HG02870 (cell line): ENCODE data around the gene PCYT2.

Experiments
- ATAC-seq: cut with Tn5 transposase; IDR thresholded peaks from one replicate; pipeline ENCODE4 v1.9.1; 2021; ENCODE audit warnings: mild to moderate bottlenecking, moderate library complexity; ENCODE audit not compliant: unreplicated experiment

Gene PCYT2

DNA sequence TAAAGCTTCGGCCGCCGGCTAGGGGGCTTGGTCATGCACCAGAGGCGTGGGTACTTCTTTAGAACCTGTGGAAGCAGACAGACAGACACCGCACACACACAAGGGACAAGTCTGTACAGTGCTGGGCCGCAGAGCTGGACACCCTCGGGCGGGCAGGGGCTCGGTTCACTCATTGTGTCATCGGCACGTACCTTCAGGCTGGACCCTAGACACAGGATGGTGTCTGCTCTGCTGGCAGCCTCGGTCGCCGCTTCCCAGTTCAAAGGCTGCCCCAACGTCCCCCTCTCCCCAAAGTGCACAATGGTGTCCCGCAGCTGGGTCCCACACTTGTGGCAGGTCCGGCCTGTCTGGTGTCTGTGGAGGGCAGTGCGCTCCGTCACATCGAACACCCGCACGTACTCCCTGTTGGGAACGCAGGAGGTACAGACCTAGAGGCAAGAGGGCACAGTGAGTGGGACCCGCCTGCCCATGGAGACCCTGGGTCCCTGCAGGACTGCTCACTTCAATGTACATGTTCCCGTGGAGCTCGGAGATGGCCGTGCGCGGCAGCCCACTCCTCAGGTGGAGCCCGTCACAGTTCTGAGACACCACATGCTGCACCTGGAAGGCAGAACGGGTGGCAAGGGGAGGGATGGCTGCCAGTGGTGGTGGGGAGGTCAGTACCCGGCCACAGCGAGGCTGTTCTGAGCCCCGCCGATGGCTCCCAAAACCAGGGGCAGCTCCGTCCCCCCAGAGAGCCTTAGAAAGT is 3.1 kb upstream of the PCYT2 start:
- ATAC-seq, result no peak

DNA sequence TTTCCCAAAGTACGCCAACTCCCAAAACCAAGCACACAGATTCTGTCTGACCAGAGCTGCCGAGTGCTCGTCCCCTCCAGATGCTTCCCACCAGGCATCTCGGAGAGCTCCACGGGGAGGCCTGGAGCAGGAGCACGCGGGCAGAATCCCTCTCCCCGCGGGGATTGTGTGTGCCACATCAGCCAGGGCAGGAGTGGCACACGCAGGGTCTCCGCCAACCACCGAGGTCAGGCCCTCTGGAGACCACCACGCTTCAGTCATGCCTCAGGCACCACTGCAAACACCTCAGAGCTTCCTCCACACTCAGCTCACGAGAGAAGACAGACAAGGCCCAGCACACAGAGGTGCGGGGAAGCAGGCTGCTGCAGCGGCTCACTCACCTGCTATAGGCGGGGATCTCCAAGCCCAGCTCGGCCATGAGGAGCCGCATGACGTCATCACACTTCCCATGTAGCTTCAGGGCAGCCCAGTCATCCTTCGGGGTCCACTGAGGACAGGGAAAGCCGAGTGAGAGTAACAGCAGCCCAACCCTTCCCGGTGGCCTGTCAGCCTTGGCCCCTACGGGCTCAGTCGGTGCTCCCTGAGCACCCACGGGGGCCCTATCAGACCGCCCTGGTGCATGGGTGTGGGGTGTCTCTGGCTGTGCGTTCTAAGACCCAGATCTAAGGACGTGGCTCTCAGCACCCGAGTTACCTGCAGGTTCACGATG is 2.3 kb upstream of the PCYT2 start:
- ATAC-seq, result no peak

DNA sequence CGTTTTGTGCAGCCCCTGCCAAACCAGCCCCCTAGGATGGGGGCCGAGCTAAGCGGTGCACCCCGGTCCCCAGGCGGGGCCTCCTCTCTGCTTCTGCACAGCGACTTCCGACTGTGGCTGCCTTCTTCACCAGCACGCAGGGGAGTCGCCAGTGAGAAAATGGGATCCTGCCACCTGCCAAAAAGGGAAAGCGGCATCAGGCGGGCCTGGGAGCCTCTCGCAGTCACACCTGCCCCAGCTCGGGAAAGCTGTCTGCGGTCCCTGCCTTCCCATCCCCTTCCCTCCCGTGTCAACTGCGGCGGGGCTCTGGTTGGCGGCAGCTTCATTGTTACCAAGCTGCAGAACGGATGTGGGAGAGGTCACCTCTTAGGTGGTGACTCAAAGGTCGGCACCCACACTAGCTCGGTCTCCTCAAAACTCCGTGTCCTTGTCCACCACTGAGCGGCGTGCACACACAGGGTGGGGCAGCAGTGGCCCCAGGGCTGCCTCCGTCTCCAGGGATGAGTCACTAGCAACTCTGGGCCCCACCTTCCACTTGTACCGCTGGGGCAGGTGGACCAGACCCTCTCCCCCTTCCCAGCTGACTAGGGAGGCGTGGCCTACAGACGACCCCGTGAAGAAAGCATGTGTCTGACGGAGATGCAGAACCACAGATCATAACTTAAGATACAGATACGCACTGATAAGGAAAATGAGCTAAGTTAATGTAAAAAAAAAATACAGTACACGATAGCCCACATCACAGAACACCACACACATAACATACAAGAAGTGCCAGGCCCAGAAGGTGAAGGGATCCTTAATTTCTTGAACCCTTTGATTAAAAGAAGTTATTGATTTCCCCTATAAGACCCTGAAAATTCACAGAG is 1.5 kb upstream of the PCYT2 start:
- ATAC-seq, result no peak

- ATAC-seq, result no peak
Measured at GRCh38 chr17:81911969-81912368, 770 bp upstream of the PCYT2 start.

DNA sequence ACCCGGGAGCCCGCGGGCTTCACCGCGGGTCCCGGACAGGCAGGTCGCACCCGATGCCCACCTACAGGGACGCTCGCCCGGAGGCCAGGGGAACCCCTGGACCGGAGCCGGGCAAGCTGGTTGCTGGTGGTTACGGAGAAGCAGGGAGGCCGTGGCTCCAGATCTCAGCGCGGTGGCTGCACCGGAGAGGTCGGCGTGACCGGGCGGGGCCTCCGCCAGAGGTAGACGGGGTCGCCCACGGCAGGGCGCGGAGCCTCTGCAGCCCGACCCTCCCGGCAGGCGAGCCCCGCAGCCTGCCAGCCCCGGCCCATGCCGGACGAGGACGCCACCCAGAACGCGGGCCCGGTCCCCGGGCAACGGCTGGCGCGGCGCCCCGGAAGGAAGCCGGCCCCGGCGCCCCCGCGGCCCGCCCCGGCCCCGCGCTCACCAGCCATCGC is 341 bp downstream of the PCYT2 start:
- ATAC-seq, result peak; percentile 21

GRCh38 chr17:81909966-81910839 is 996 bp downstream of the PCYT2 start:
- no peak for ATAC-seq

DNA sequence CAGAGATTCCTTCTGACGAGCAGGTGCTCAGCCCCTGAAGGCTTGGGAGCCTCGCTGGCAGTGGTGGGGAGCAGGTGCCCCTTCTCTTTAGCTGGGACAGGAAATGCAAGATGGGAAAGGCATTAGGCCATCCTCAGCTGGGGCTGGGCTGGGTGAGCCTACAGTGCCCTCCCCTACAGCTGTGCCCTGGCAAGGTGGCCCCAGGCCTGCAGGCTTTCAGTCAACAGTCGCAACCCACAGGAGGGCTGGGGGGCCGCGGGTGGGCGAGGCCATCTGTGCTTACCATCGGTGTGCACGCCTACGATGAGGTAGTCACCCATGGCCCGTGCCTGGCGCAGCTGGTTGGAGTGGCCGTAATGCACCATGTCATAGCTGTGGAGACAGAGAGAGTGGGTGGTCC is 2.0 kb downstream of the PCYT2 start:
- ATAC-seq, result no peak

DNA sequence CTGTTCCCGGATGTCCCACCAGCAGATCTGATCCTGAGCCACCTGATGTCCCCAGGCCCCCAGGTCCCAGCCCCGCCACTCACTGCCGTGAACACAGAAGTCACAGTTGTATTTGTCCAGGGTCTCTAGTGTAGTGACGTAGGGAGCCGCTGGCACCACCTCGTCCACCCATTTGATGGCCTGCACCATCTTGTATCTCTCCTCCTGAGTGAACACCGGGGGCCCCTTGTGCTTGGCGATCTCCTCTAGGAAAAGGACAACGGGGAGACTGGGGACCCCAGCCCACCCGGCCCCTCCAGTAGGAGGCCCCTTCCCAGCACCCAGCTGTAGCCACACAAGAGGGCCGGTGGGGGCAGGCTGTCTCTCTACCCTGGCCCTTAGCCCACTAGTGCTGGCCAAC is 2.4 kb downstream of the PCYT2 start:
- ATAC-seq, result no peak

DNA sequence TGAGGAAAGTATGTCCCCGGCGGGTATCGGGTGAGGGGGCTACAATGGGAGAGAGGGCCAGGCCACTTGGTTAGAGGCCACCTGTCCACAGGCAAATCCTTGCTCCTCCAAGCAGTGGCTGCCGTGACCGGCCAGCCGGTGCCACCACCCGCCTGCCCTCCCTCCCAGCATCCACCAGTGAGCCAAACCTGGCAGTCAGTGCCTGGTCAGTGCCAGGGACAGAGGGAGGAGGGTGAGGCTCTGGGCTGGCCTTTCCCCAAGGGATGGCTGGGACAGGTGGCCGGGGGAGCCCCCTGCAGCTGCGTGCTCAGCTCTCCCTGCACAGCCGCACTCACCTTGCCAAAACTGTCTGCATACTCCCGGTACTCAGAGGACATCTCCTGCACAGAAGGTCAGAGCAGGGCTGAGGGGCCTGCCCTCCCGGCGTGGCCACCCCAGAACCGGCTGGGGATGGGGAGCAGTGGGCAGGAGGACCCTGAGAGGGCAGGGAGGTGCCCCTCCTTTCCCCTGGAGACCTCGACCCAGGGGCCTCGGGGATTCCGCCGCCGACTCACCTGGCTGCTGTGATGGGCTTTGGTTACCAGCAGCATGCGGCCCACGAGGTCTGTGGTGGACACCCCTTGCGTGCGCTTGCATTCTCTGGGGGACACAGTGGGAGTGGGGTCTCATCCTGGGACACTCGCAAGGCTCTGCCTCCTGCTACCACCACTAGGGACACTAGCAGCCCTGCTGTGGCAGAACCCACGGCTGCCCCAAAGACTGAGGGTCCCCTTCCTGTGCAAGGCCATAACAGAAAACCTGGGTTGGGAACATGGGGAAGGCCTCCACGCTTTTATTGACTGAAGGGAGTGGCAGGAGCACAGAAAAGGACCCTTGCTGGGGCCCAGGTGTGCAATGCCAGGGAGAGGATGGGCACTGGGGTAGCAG is 3.7 kb downstream of the PCYT2 start:
- no peak for ATAC-seq

DNA sequence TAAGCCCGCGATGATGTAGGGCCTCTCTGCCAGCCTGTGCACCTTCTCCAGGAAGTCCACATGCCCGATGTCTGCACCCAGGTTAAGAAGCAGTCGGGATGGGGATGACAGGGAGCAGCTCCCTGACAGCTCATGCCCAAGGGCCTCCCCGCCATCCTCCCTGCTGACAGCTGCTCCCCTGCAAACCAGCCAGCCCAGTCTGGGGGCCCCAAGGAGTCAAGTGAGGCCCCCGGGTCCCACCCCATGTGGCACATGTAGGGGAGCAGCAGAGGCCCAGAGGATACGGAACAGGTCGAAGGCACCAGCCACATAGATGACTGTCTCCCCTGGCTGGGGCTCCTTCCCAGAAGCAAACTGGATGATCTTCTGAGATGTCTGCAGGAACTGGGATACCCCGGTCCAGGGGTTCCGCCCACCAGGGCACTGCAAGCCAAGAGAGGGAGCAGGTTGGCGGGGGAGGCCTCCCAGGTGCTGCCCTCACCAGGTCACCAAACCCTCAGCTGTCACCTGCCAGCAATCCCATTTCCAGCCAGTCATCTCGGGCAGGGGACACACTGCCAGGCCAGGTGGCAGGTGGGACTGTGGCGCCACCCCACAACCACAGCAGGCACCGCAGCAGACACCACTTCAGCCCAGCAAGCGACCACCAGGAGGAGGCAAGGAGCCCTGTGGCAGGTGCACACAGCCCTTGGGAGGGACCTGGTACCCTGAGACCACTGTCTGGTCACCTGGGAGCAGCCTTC is 4.6 kb downstream of the PCYT2 start:
- no peak for ATAC-seq

DNA sequence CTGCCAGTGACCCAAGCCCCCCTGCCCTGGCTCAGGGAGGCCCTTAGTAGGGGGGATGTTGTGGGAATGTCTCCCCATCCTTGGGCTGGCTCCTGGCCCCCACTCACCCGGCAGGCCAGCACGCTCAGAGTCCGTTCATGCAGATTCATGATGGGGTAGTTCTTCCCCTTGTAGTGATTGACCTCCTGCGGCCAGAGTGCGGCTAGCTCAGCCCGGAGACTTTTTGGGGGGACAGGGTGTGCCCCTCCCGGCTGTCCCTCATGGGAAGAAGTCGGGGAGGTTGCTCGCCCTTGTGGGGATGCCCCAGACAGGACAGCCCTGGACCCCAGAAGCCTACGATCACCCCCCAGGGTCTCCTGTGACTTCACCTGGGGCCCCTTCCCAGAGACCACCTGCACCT is 5.2 kb downstream of the PCYT2 start:
- ATAC-seq, result no peak

DNA sequence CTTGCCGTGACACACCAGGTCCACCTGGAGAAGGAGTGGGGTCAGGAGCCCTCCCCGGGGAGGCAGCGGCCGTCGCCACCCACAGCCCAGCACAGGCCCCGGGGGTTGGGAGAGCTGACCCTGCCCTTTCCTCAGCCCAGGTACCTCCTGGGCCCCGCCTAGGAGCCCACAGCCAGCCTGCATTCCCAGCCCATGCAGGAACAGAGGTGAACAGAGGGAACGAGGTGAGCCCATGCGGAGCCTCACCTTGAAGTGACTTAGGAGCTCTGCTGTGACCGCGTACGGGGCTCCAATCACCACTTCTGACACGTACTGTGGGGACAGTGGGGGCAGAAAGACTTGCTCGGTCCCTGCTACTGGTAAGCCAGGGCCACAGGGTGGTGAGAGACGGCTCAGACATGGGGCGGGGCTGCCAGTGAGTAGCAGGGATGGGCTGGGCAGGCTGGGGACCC is 5.7 kb downstream of the PCYT2 start:
- no peak for ATAC-seq

DNA sequence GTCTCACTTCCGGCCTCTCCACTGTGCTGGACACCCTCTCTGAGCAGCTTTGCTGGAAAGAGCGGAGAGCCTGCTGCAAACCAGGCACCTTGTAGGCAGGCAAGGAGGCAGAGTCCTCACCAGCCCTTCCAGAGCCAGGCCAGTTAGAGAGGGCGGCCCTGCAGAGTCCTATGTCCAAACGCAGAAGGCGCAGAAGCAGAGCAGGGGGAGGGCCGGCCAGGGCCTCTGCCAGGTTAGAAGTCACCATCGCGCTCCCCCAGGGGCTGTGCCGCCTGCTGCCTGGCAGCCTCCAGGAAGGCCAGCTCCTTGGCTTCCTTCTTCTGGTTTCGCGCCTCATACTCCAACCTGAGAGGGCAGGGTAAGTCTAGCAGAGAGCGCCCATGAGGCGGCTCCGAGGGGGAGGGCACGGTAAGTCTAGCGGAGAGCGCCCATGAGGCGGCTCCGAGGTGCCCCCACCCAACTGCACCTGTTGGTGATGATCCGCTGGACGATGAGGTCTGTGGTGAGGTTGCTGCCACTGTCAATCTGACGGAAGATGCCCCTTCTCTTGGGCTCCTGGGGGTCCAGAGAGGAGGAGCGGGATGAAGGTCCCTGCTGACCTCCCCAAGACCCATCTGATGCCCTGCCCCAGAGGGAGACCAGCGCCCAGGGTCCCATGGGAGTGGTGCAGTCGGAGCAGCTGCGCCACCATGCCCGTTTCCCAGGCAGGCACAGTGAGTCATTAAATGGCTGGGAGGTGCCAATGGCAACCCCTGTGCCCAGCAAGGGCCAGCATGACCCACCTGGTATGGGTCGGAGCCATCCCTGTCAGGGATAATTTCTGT is 6.4 kb downstream of the PCYT2 start:
- no peak for ATAC-seq

DNA sequence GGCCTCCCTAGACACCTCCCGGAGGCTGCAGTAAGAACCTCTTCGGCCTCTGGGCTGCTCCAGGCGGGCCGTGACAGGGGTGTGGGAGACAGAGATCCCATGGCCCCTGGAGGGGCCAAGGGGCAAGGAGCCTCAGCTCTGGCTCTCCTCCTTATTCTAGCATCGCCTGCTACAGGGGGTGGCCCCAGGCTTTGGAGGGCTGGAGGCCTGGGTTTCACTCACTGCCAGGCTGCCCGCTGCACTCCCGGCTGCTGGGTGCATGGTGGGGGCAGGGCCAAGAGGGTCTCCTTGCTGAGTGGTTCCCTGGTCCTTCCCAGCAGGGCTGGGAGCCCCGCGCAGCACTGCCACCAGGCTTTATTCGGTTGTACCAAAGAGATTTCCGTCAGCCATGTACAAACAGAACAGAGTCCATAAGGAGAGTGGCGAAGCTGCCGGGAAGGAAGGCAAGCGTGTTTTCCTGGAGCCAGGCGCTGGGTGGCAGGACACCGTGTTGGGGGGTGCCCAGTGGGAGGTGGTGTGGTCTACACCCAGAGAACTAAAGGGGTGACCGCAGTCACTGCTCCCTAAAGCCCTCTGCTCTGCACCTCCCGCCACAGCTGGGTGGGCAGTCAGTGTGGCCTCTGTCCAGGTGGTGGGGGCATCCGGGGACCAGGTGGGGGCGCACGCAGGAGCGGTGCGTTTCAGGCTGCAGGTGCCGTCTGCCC is 7.2 kb downstream of the PCYT2 start:
- no peak for ATAC-seq

GRCh38 chr17:81903415-81903831 is 7.8 kb downstream of the PCYT2 start:
- ATAC-seq, result no peak

DNA sequence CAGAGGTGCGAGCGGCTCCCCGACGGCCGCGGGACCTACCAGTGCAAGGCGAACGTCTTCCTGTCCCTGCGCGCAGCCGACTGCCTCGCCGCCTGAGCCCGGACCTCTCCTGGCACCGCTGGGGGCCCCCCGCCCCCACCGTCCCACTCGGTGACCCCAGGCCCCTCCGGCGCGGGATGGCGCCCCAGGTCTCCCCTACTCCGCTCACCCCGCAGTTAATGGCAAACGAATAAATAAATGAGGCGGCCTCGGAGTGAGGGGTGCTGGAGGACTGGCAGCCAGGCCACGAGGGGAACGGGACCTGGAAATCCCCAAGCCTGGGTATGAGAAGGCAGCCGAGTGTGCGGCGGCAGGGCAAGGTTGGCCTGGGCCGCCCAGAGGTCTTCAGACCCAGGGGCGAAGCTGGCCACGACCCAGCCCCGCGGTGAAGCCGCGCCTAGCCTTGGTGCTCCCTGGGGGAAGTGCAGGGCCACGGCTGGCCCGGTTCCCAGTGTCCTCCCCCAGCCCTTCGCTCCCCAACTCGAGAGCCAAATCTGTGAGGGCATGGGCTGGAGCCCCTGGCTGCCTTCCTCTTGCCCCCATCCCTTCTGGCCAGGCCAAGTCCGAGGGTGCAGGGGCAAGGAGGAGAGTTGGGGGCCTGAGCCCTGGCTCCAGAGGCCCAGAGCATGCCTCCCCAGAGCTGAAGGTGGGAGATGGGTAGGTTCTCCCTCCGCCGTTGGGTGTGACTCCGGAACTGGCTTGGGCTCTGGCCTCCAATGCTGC is 8.4 kb downstream of the PCYT2 start:
- ATAC-seq, result no peak
